Lower leg skin (tissue), 4 donors: ENCODE data around the gene ENTREP3. TPM values are rescaled to one million over a fixed set of nuclear protein-coding genes. Genes with fewer than 3 reads are reported as not detected.
"Not testable (repeated sequence)": the region's sequence is repeated elsewhere in the genome, so short reads cannot be mapped to it uniquely, and the experiment has no call there.

Experiments
- DNase-seq, 2 donors: peaks; one replicate each; pipeline ENCODE4 v3.0.0-alpha.2; 2019; ENCODE audit warnings: low spot score in 2 of 2
- H3K4me3 ChIP-seq: fragments of 200-600 bp; sonication (generic); 2 replicates; pipeline ENCODE4 v1.5.1; 2017; ENCODE audit warnings: mild to moderate bottlenecking, low read depth; ENCODE audit not compliant: poor library complexity, severe bottlenecking
- CTCF ChIP-seq, 3 donors: fragments of 450-650 bp; IDR thresholded peaks; one replicate each; pipeline ENCODE4 v1.5.1; 2016; ENCODE audit warnings: antibody characterized with exemption in 3 of 3, mild to moderate bottlenecking in 3 of 3, moderate library complexity in 2 of 3
- POLR2A ChIP-seq, 2 donors: fragments of 450-650 bp; IDR thresholded peaks; one replicate each; pipeline ENCODE4 v1.6.1; 2016 to 2017; ENCODE audit warnings: antibody characterized with exemption in 2 of 2, mild to moderate bottlenecking in 1 of 2, moderate library complexity in 1 of 2
- WGBS, 2 donors: methylation state at CpG; one replicate each; pipeline ENCODE4 v1.1.5; 2018; 5-methylcytosine and 5-hydroxymethylcytosine counted together
- intact Hi-C: fragments of 100-400 bp; cut with DNase I; formaldehyde crosslinking; loops from one replicate; pipeline ENCODE4 v1.15.0; 2023; ENCODE audit warnings: low total_unique reads
- total RNA-seq, 4 donors: library from RNA; depleted of rRNA; stranded (reverse); fragments of >200 nt; gene quantifications; one replicate each; pipeline ENCODE4 v1.1.0, GENCODE V29; 2016

The ENTREP3 gene
- total RNA-seq, 4 donors from 2014 or later: 9.6 to 26.0 (median 18.7) TPM

- TF ChIP-seq CTCF (IDR thresholded peaks at IDR 0.05) (no peak), POLR2A (IDR thresholded peaks at IDR 0.05) (no peak)
- no peak overlapping the region for H3K4me3 ChIP-seq
- WGBS, 2 donors: 82 to 93% methylated on average over 7 of the region's 7 CpGs
- DNase-seq: no peak
- intact Hi-C loops: loop anchor here (5.0 kb wide), 1 partner anchor 71 kb away; the partner anchor contains the start of gene RUSC1
Observed at GRCh38 chr1:155251566-155251965, 3.7 kb downstream of the ENTREP3 start.

GRCh38 chr1:155250633-155251449 is 4.4 kb downstream of the ENTREP3 start:
- peak; percentile 88 to 98 for DNase-seq
- WGBS, 2 donors: 15 to 25% methylated on average over 12 to 20 of the region's 23 CpGs
- peak in 1 of 3 donors; percentile 99 for TF ChIP-seq CTCF (IDR thresholded peaks at IDR 0.05)
- TF ChIP-seq POLR2A (IDR thresholded peaks at IDR 0.05): no peak
- no peak overlapping the region for H3K4me3 ChIP-seq
- intact Hi-C loops: loop anchor here (5.0 kb wide), 1 partner anchor 71 kb away; the partner anchor contains the start of gene RUSC1

GRCh38 chr1:155250246-155250632 is 5.0 kb downstream of the ENTREP3 start:
- 28 to 40% methylated on average over 23 to 24 of the region's 28 CpGs for WGBS, 2 donors
- H3K4me3 ChIP-seq: no peak overlapping the region
- intact Hi-C loops: loop anchor here (5.0 kb wide), 1 partner anchor 72 kb away; the partner anchor contains the start of gene RUSC1
- no peak for TF ChIP-seq POLR2A (IDR thresholded peaks at IDR 0.05)
- no peak for TF ChIP-seq CTCF (IDR thresholded peaks at IDR 0.05)
- no peak for DNase-seq

- H3K4me3 ChIP-seq: no peak overlapping the region
- 88% methylated on average over 16 to 26 of the region's 26 CpGs for WGBS, 2 donors
- intact Hi-C loops: no loop called here
- no peak for TF ChIP-seq POLR2A (IDR thresholded peaks at IDR 0.05)
- TF ChIP-seq CTCF (IDR thresholded peaks at IDR 0.05): no peak
- DNase-seq: no peak
Observed at GRCh38 chr1:155247667-155248553, 7.4 kb downstream of the ENTREP3 start.

GRCh38 chr1:155246796-155247195 is 8.5 kb downstream of the ENTREP3 start:
- WGBS, 2 donors: 89 to 95% methylated on average over 3 of the region's 3 CpGs
- H3K4me3 ChIP-seq, intact Hi-C loops: not testable (repeated sequence)

GRCh38 chr1:155245163-155245524 is 10.1 kb downstream of the ENTREP3 start:
- intact Hi-C loops: no loop called here
- H3K4me3 ChIP-seq: no peak overlapping the region
- no peak for TF ChIP-seq CTCF (IDR thresholded peaks at IDR 0.05)
- no peak for TF ChIP-seq POLR2A (IDR thresholded peaks at IDR 0.05)
- DNase-seq: no peak
- WGBS, 2 donors: 62 to 63% methylated on average over 8 of the region's 8 CpGs

More at GRCh38 chr1:155246796-155247195, 8.5 kb downstream of the ENTREP3 start:
- not testable (repeated sequence) for DNase-seq
